WTC11 (cell line): ENCODE results near the gene RPL18. TPM values are rescaled to one million over a fixed set of nuclear protein-coding genes. Genes with fewer than 3 reads are reported as not detected.

Experiments used
- CBFB ChIP-seq: sonication (generic); formaldehyde crosslinking; IDR thresholded peaks from 2 replicates; pipeline ENCODE4 v1.8.1; 2022; ENCODE audit warnings: mild to moderate bottlenecking, low read depth, missing genetic modification reagents
- CDX4 ChIP-seq: fragments of 250-450 bp; sonication (Bioruptor Pico); IDR thresholded peaks from 2 replicates; pipeline ENCODE4 v1.9.0; 2021; ENCODE audit warnings: moderate library complexity, mild to moderate bottlenecking, inconsistent platforms, borderline replicate concordance
- ERG ChIP-seq: fragments of 250-450 bp; sonication (Bioruptor Pico); IDR thresholded peaks from 2 replicates; pipeline ENCODE4 v1.8.0; 2021; ENCODE audit warnings: mild to moderate bottlenecking
- ESRRA ChIP-seq: sonication (generic); formaldehyde crosslinking; IDR thresholded peaks from 2 replicates; pipeline ENCODE4 v1.8.1; 2022; ENCODE audit warnings: mild to moderate bottlenecking, missing genetic modification reagents, borderline replicate concordance
- ETV6 ChIP-seq: sonication (generic); formaldehyde crosslinking; IDR thresholded peaks from 2 replicates; pipeline ENCODE4 v1.8.1; 2022; ENCODE audit warnings: mild to moderate bottlenecking, missing genetic modification reagents
- GTF2I ChIP-seq: fragments of 250-450 bp; sonication (Bioruptor Pico); conservative IDR thresholded peaks from 2 replicates; pipeline ENCODE4 v1.4.0; 2021; ENCODE audit warnings: mild to moderate bottlenecking
- IRF2 ChIP-seq: sonication (generic); formaldehyde crosslinking; IDR thresholded peaks from 2 replicates; pipeline ENCODE4 v1.8.0; 2022; ENCODE audit warnings: low read depth, missing genetic modification reagents, borderline replicate concordance
- KAT7 ChIP-seq: sonication (generic); formaldehyde crosslinking; IDR thresholded peaks from 2 replicates; pipeline ENCODE4 v1.8.1; 2023; ENCODE audit warnings: missing genetic modification reagents, mild to moderate bottlenecking, borderline replicate concordance
- MXD4 ChIP-seq: fragments of 250-450 bp; sonication (Bioruptor Pico); IDR thresholded peaks from 2 replicates; pipeline ENCODE4 v1.8.0; 2021; ENCODE audit warnings: mild to moderate bottlenecking, moderate library complexity, borderline replicate concordance
- NFE2L1 ChIP-seq: sonication (generic); formaldehyde crosslinking; IDR thresholded peaks from 2 replicates; pipeline ENCODE4 v1.8.1; 2023; ENCODE audit warnings: missing genetic modification reagents
- NFYB ChIP-seq: sonication (generic); formaldehyde crosslinking; conservative IDR thresholded peaks from 2 replicates; pipeline ENCODE4 v1.8.0; 2022; ENCODE audit warnings: low read depth, missing genetic modification reagents
- NR2C2 ChIP-seq: sonication (generic); formaldehyde crosslinking; IDR thresholded peaks from 2 replicates; pipeline ENCODE4 v1.8.0; 2022; ENCODE audit warnings: mild to moderate bottlenecking, missing genetic modification reagents
- PRDM15 ChIP-seq: sonication (generic); formaldehyde crosslinking; IDR thresholded peaks from 2 replicates; pipeline ENCODE4 v1.8.0; 2022; ENCODE audit warnings: missing genetic modification reagents
- PREB ChIP-seq: sonication (generic); formaldehyde crosslinking; IDR thresholded peaks from 2 replicates; pipeline ENCODE4 v1.8.1; 2022; ENCODE audit warnings: mild to moderate bottlenecking, missing genetic modification reagents, moderate library complexity, borderline replicate concordance
- PRRX2 ChIP-seq: fragments of 250-450 bp; sonication (Bioruptor Pico); IDR thresholded peaks from 2 replicates; pipeline ENCODE4 v1.8.0; 2021; ENCODE audit warnings: mild to moderate bottlenecking
- SMAD3 ChIP-seq: sonication (generic); formaldehyde crosslinking; IDR thresholded peaks from 2 replicates; pipeline ENCODE4 v1.8.0; 2022; ENCODE audit warnings: missing genetic modification reagents, mild to moderate bottlenecking, borderline replicate concordance
- SMAD4 ChIP-seq: sonication (generic); formaldehyde crosslinking; IDR thresholded peaks from 2 replicates; pipeline ENCODE4 v1.8.0; 2022; ENCODE audit warnings: mild to moderate bottlenecking, missing genetic modification reagents
- SP1 ChIP-seq: sonication (generic); formaldehyde crosslinking; conservative IDR thresholded peaks from 2 replicates; pipeline ENCODE4 v1.8.1; 2022; ENCODE audit warnings: missing genetic modification reagents
- TEAD1 ChIP-seq: sonication (generic); formaldehyde crosslinking; IDR thresholded peaks from 2 replicates; pipeline ENCODE4 v1.8.0; 2022; ENCODE audit warnings: mild to moderate bottlenecking, missing genetic modification reagents
- TEAD4 ChIP-seq: sonication (generic); formaldehyde crosslinking; IDR thresholded peaks from 2 replicates; pipeline ENCODE4 v1.8.0; 2022; ENCODE audit warnings: mild to moderate bottlenecking, missing genetic modification reagents
- TP53 ChIP-seq: sonication (generic); formaldehyde crosslinking; IDR thresholded peaks from 2 replicates; pipeline ENCODE4 v1.8.1; 2023; ENCODE audit warnings: mild to moderate bottlenecking, missing genetic modification reagents
- USF1 ChIP-seq: sonication (generic); formaldehyde crosslinking; IDR thresholded peaks from 2 replicates; pipeline ENCODE4 v1.8.0; 2022; ENCODE audit warnings: mild to moderate bottlenecking, missing genetic modification reagents
- ZBTB21 ChIP-seq: sonication (generic); formaldehyde crosslinking; IDR thresholded peaks from 2 replicates; pipeline ENCODE4 v1.8.1; 2023; ENCODE audit warnings: mild to moderate bottlenecking, missing genetic modification reagents, borderline replicate concordance
- ZNF138 ChIP-seq: sonication (generic); formaldehyde crosslinking; conservative IDR thresholded peaks from 2 replicates; pipeline ENCODE4 v1.8.1; 2022; ENCODE audit warnings: mild to moderate bottlenecking, moderate library complexity, missing genetic modification reagents
- ZNF263 ChIP-seq: sonication (generic); formaldehyde crosslinking; IDR thresholded peaks from 2 replicates; pipeline ENCODE4 v1.8.1; 2022; ENCODE audit warnings: low read depth, mild to moderate bottlenecking, moderate library complexity, missing genetic modification reagents
- ZNF317 ChIP-seq: sonication (generic); formaldehyde crosslinking; IDR thresholded peaks from 2 replicates; pipeline ENCODE4 v1.8.1; 2023; ENCODE audit warnings: low read depth, mild to moderate bottlenecking, moderate library complexity, missing genetic modification reagents, borderline replicate concordance
- ZNF396 ChIP-seq: fragments of 250-450 bp; sonication (Bioruptor Pico); IDR thresholded peaks from 2 replicates; pipeline ENCODE4 v1.8.0; 2021; ENCODE audit warnings: mild to moderate bottlenecking, moderate library complexity, borderline replicate concordance
- ZNF416 ChIP-seq: fragments of 250-450 bp; sonication (Bioruptor Pico); IDR thresholded peaks from 2 replicates; pipeline ENCODE4 v1.9.0; 2021; ENCODE audit warnings: mild to moderate bottlenecking, inconsistent platforms
- total RNA-seq: library from RNA; stranded (reverse); gene quantifications from 3 replicates; pipeline ENCODE4 v1.2.3, GENCODE V29; 2021
- TF ChIP-seq, protein P1 (sequence below): sonication (generic); formaldehyde crosslinking; IDR thresholded peaks from 2 replicates; pipeline ENCODE4 v1.8.1; 2022; ENCODE audit warnings: missing genetic modification reagents, borderline replicate concordance
- TF ChIP-seq, protein P2 (sequence below): sonication (generic); formaldehyde crosslinking; IDR thresholded peaks from 2 replicates; pipeline ENCODE4 v1.8.1; 2023; ENCODE audit warnings: mild to moderate bottlenecking, missing genetic modification reagents, moderate library complexity

RPL18 gene
- total RNA-seq, 1 experiment from 2014 or later: 1,712 TPM

DNA sequence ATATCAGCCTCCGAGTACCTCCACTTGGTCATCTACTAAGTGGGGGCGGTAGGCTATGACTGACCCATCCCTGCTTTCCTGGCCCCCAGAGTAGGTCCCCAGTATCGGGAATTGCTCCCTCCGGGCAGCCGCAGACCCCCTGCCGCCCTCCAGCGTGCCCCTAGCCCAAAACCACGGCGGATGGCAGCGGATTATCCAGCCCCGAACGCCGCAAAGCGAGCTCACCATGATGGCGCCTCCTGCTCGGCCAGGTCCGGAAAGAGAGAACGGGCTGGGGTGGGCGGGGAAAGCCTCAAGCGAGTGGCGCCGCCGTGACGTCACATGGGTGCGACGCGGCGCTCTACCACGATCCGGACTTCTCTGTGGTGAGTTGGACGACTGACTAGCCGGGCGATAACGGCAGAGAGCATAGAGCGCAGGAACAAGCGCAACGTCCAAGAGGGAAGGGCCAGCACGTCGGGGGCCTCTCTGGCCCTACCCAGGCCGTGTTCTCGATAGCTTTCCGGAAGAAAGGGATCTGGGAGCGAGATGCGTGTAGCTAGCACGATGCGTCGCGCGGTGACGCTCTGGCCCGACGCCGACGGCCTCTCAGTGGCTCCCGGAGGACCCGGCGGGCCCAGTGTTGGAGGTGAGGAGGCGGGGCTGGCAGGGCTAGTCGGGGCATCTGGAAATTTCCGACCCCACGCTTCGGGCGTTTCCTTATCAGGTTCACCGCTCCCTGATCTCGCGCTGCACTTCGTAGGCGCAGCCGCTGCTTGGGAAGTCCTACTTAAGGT lies at the start of gene RPL18, which contains the start of gene SPHK2 (continued):
- TF ChIP-seq ZNF396 (CRISPR knock-in tag): no peak
- TF ChIP-seq ESRRA (CRISPR knock-in tag): no peak
- no peak for TF ChIP-seq ZBTB21 (CRISPR knock-in tag)
- no peak for TF ChIP-seq MXD4 (CRISPR knock-in tag)
- TF ChIP-seq TP53 (CRISPR knock-in tag): no peak
- TF ChIP-seq SMAD4 (CRISPR knock-in tag): 0 out of 2 replicates have a peak, but pooled peaks have one; percentile 4
- TF ChIP-seq, protein P1, sequence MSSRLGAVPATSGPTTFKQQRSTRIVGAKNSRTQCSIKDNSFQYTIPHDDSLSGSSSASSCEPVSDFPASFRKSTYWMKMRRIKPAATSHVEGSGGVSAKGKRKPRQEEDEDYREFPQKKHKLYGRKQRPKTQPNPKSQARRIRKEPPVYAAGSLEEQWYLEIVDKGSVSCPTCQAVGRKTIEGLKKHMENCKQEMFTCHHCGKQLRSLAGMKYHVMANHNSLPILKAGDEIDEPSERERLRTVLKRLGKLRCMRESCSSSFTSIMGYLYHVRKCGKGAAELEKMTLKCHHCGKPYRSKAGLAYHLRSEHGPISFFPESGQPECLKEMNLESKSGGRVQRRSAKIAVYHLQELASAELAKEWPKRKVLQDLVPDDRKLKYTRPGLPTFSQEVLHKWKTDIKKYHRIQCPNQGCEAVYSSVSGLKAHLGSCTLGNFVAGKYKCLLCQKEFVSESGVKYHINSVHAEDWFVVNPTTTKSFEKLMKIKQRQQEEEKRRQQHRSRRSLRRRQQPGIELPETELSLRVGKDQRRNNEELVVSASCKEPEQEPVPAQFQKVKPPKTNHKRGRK (CRISPR knock-in tag): no peak
- TF ChIP-seq CDX4 (CRISPR knock-in tag): no peak
- 0 out of 2 replicates have a peak, but pooled peaks have one; percentile 15 for TF ChIP-seq TEAD4 (CRISPR knock-in tag)
- TF ChIP-seq IRF2 (CRISPR knock-in tag): 0 out of 2 replicates have a peak, but pooled peaks have one; percentile 61
- TF ChIP-seq PRDM15 (CRISPR knock-in tag): no peak
- TF ChIP-seq SMAD3: no peak
- TF ChIP-seq ERG: no peak
- TF ChIP-seq ZNF263 (CRISPR knock-in tag): no peak
- TF ChIP-seq ZNF317 (CRISPR knock-in tag): no peak
- TF ChIP-seq ZNF138 (CRISPR knock-in tag): no peak
- peak; percentile 19; the same call in 1 of the 2 replicates for TF ChIP-seq NFYB (CRISPR knock-in tag)
- TF ChIP-seq PREB: no peak
- TF ChIP-seq CBFB (CRISPR knock-in tag): no peak
- peak; percentile 66; the same call in 1 of the 2 replicates for TF ChIP-seq USF1
- TF ChIP-seq PRRX2 (CRISPR knock-in tag): no peak
- TF ChIP-seq ZNF416 (CRISPR knock-in tag): no peak
- no peak for TF ChIP-seq KAT7 (CRISPR knock-in tag)
- peak; percentile 47; the same call in 1 of the 2 replicates for TF ChIP-seq TEAD1
- TF ChIP-seq NFE2L1: no peak
- TF ChIP-seq ETV6 (CRISPR knock-in tag): peak; percentile 41; the same call in 1 of the 2 replicates
- TF ChIP-seq, protein P2, sequence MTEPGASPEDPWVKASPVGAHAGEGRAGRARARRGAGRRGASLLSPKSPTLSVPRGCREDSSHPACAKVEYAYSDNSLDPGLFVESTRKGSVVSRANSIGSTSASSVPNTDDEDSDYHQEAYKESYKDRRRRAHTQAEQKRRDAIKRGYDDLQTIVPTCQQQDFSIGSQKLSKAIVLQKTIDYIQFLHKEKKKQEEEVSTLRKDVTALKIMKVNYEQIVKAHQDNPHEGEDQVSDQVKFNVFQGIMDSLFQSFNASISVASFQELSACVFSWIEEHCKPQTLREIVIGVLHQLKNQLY: no peak
- TF ChIP-seq SP1 (CRISPR knock-in tag): peak; percentile 99
- TF ChIP-seq NR2C2 (CRISPR knock-in tag): no peak
- peak; percentile 92 for TF ChIP-seq GTF2I (CRISPR knock-in tag)
